ENCODE results near the gene FPGS.

DNA sequence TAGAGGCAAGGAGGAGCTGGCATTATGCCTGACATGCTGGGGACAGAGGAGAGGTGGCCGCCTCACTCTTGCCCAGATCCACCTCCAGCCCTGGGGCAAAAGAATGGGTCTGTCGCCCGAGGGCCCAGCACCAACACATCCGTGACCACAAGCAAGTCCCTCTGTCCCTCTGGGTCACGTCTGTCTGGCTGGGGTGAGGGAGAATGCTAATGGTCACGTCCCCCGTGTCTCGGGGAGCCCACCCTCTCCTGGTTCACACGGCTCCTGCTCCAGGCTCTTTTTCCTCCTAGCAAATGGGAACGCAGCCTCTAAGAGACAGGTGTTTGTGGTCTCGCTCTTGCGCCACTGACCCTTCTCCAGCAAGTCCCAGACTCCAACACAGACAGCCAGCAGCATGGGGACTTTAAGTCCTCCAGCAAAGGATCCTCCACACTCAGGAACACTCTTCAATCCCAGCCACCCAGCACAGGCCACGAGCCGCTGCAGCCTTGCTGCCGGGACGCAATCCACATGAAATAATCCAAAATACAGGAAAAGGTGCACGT lies 47.7 kb downstream of the FPGS start:
- TF ChIP-seq EZH2 (IDR thresholded peaks at IDR 0.05), result no peak
- TF ChIP-seq, protein P1, sequence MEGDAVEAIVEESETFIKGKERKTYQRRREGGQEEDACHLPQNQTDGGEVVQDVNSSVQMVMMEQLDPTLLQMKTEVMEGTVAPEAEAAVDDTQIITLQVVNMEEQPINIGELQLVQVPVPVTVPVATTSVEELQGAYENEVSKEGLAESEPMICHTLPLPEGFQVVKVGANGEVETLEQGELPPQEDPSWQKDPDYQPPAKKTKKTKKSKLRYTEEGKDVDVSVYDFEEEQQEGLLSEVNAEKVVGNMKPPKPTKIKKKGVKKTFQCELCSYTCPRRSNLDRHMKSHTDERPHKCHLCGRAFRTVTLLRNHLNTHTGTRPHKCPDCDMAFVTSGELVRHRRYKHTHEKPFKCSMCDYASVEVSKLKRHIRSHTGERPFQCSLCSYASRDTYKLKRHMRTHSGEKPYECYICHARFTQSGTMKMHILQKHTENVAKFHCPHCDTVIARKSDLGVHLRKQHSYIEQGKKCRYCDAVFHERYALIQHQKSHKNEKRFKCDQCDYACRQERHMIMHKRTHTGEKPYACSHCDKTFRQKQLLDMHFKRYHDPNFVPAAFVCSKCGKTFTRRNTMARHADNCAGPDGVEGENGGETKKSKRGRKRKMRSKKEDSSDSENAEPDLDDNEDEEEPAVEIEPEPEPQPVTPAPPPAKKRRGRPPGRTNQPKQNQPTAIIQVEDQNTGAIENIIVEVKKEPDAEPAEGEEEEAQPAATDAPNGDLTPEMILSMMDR (IDR thresholded peaks at IDR 0.05), result no peak
